BJ (cell line): ENCODE results near the gene RIPOR2. TPM values are rescaled to one million over a fixed set of nuclear protein-coding genes. Genes with fewer than 3 reads are reported as not detected.

Source experiments
- CTCF ChIA-PET: fragments of 350-600 bp; formaldehyde crosslinking; extraction: SDS; loops from one replicate; lab custom pipeline; 2021; ENCODE audit warnings: antibody characterized with exemption, inconsistent platforms; lab: Yijun Ruan, JAX
- POLR2A ChIA-PET: fragments of 300-600 bp; sonication (Branson Sonifier 250); formaldehyde crosslinking; extraction: SDS; loops from one replicate; lab custom pipeline; 2021; ENCODE audit warnings: antibody characterized with exemption; lab: Charles Lee
- DNase-seq: peaks from one replicate; pipeline ENCODE4 v3.0.0-alpha.2; 2011; ENCODE audit warnings: low read depth
- H3K27me3 ChIP-seq: 2 replicates; pipeline ENCODE4 v1.6.0; 2011; ENCODE audit warnings: low read length; ENCODE audit not compliant: control insufficient read depth, insufficient read depth
- H3K36me3 ChIP-seq: 2 replicates; pipeline ENCODE4 v1.5.1; 2011; ENCODE audit warnings: low read length; ENCODE audit not compliant: control insufficient read depth, insufficient read depth
- H3K4me3 ChIP-seq: 2 replicates; pipeline ENCODE4 v1.5.1; 2011; ENCODE audit warnings: low read depth, mild to moderate bottlenecking, control low read depth, low read length
- CTCF ChIP-seq: IDR thresholded peaks from 2 replicates; pipeline ENCODE4 v1.5.1; 2011; ENCODE audit warnings: low read depth, mild to moderate bottlenecking, control low read depth, inconsistent platforms, low read length, moderate library complexity; ENCODE audit not compliant: insufficient read depth
- polyA plus RNA-seq: library from polyadenylated mRNA; depleted of rRNA; stranded (reverse); fragments of >200 nt; gene quantifications from 2 replicates; pipeline ENCODE4 v1.2.3, GENCODE V29; 2011

RIPOR2 gene
- polyA plus RNA-seq, 1 experiment = 52.6 TPM

GRCh38 chr6:24788031-24788665, 147.6 kb downstream of the RIPOR2 start:
- CTCF ChIA-PET = no interaction called here
- DNase-seq = no peak
- Histone ChIP-seq H3K36me3 (no peaks in the 10 kb centered on the region; the same call in 1 of the 2 replicates), H3K4me3 (no peak overlapping the region), H3K27me3 (no peaks in the 10 kb centered on the region)
- POLR2A ChIA-PET = no interaction called here
- TF ChIP-seq CTCF = no peak

- POLR2A ChIA-PET = no interaction called here
- Histone ChIP-seq H3K27me3 (no peaks in the 10 kb centered on the region), H3K36me3 (no peaks in the 10 kb centered on the region), H3K4me3 (no peak overlapping the region)
- DNase-seq = no peak
- CTCF ChIA-PET = no interaction called here
- TF ChIP-seq CTCF = no peak
These were observed 155.6 kb downstream of the RIPOR2 start for GRCh38 chr6:24780206-24780605.

- no peaks in the 10 kb centered on the region for H3K27me3 ChIP-seq
- TF ChIP-seq CTCF = no peak
- ChIA-PET POLR2A (interaction anchor here (0.6 kb wide), 1 partner anchor 30 kb away, joined by 3 read pairs; no protein-coding TSS in a partner anchor), CTCF (interaction anchor here (0.6 to 1.5 kb wide), 4 partner anchors 26 to 291 kb away, joined by 3 to 4 read pairs (median 3); no protein-coding TSS in a partner anchor)
- H3K4me3 ChIP-seq = no peak overlapping the region
- H3K36me3 ChIP-seq = no peaks in the 10 kb centered on the region
- no peak for DNase-seq
These were observed 156.2 kb downstream of the RIPOR2 start for GRCh38 chr6:24779416-24780016.

GRCh38 chr6:24778878-24779277, 156.9 kb downstream of the RIPOR2 start:
- no peaks in the 10 kb centered on the region for H3K27me3 ChIP-seq
- no peak for TF ChIP-seq CTCF
- H3K4me3 ChIP-seq = no peak overlapping the region
- ChIA-PET CTCF (interaction anchor here (0.6 to 1.5 kb wide), 5 partner anchors 26 to 1697 kb away, joined by 3 to 4 read pairs (median 3); no protein-coding TSS in a partner anchor), POLR2A (interaction anchor here (0.6 kb wide), 1 partner anchor 31 kb away, joined by 3 read pairs; no protein-coding TSS in a partner anchor)
- DNase-seq = no peak
- no peaks in the 10 kb centered on the region for H3K36me3 ChIP-seq

GRCh38 chr6:24778121-24778520, 157.6 kb downstream of the RIPOR2 start:
- no peaks in the 10 kb centered on the region for H3K36me3 ChIP-seq
- CTCF ChIA-PET = interaction anchor here (1.5 kb wide), 1 partner anchor 293 kb away, joined by 4 read pairs; no protein-coding TSS in a partner anchor
- POLR2A ChIA-PET = interaction anchor here (0.6 kb wide), 1 partner anchor 131 kb away, joined by 6 read pairs; no protein-coding TSS in a partner anchor

More at GRCh38 chr6:24778121-24778520, 157.6 kb downstream of the RIPOR2 start:
- no peak for DNase-seq
- no peak for TF ChIP-seq CTCF
- H3K27me3 ChIP-seq = no peaks in the 10 kb centered on the region
- no peak overlapping the region for H3K4me3 ChIP-seq
